ENCODE data around the gene NHERF1.

The NHERF1 gene

DNA sequence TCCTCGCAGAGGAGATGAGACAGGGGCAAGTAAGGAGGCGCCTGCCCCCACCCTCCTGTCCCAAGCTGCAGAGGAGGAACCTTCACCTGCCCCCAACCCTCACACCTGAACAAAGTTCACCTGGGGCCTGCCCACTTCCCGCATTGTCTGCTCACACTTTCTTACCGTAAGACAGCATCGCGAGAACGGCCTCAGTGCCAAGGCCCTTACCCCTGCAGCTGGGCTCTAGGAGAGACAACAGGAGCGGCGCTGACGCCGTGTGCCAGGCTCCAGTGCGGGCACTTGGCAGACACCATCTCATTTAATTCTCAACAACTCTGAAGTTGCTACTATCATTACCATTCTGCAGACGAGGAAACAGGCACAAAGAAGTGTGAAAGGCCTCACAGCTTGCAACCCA, 23.6 kb downstream of the NHERF1 start (continued):
- TF ChIP-seq GFI1B (tag by site-specific recombination; IDR thresholded peaks at IDR 0.05) (no peak), ZNF621 (tag by site-specific recombination; IDR thresholded peaks at IDR 0.05) (no peak)
- TF ChIP-seq, protein P1, sequence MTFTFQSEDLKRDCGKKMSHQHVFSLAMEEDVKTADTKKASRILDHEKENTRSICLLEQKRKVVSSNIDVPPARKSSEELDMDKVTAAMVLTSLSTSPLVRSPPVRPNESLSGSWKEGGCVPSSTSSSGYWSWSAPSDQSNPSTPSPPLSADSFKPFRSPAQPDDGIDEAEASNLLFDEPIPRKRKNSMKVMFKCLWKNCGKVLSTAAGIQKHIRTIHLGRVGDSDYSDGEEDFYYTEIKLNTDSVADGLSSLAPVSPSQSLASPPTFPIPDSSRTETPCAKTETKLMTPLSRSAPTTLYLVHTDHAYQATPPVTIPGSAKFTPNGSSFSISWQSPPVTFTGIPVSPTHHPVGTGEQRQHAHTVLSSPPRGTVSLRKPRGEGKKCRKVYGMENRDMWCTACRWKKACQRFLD (tag by site-specific recombination; IDR thresholded peaks at IDR 0.05) = no peak

- POLR2A ChIA-PET = interaction anchor here (1.1 kb wide), 1 partner anchor 13 kb away, joined by 3 read pairs; no protein-coding TSS in a partner anchor
These were observed 25.0 kb downstream of the NHERF1 start for GRCh38 chr17:74773414-74773813.

DNA sequence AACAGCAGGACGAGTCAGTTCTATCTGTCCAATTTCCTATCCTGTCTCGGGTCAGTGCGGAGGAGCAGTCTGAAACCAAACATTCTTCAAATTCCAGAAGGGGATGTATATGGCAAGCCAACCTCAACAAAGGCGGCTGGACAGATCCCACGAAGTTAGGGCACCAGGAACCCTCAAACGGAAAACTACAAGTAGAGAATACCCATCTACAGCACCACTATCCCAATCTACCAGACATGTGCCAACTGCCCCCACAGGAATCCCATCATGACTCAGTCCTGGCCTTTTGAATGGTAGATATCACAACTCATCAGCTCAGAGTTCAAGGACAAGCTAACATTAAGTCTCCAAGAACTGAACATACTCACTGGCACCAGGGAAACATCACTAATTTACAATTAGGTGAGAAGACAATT, 25.5 kb downstream of the NHERF1 start:
- Histone ChIP-seq H3K36me3 (ENCODE audit: control insufficient read depth in 2 of 2, insufficient read depth in 1 of 2, low read length in 2 of 2) (peaks cover 0 to 52% of the 10 kb centered on the region in 2 experiments; a peak in 2 of 3 replicates), H3K4me3 (ENCODE audit: low read depth, low read length) (no peak overlapping the region), H3K4me1 (ENCODE audit: control insufficient read depth, insufficient read depth, low read length) (peaks cover 3% of the 10 kb centered on the region; the same call in 1 of the 2 replicates), H3K27ac (ENCODE audit: extremely low read depth, low read depth, low read length) (no peak overlapping the region), H3K9me3 (ENCODE audit: control insufficient read depth, insufficient read depth, low read depth, low read length) (no peaks in the 10 kb centered on the region)
- ChIA-PET CTCF (interaction anchor here (0.6 to 12.4 kb wide), 6 partner anchors 18 to 102 kb away, joined by 3 to 120 read pairs (median 4); partner anchors contain the start of gene NHERF1), POLR2A (interaction anchor here (3.9 kb wide), 1 partner anchor 99 kb away, joined by 49 read pairs; the partner anchor contains the start of gene FDXR)
- TF ChIP-seq ZNF311 (tag by site-specific recombination; IDR thresholded peaks at IDR 0.05; ENCODE audit: borderline replicate concordance) (no peak), ZNF473 (tag by site-specific recombination; IDR thresholded peaks at IDR 0.05) (no peak), PRDM6 (tag by site-specific recombination; IDR thresholded peaks at IDR 0.05) (no peak), ZNF138 (tag by site-specific recombination; IDR thresholded peaks at IDR 0.05; ENCODE audit: borderline replicate concordance) (no peak), ZNF37A (tag by site-specific recombination; IDR thresholded peaks at IDR 0.05) (no peak), ZIC2 (tag by site-specific recombination; IDR thresholded peaks at IDR 0.05) (no peak), ZNF341 (tag by site-specific recombination; IDR thresholded peaks at IDR 0.05; ENCODE audit: low read depth) (no peak), HOXA7 (CRISPR knock-in tag; IDR thresholded peaks at IDR 0.05; ENCODE audit: borderline replicate concordance) (no peak), KLF16 (tag by site-specific recombination; IDR thresholded peaks at IDR 0.05) (no peak), ZNF658 (tag by site-specific recombination; IDR thresholded peaks at IDR 0.05) (no peak), ZNF544 (tag by site-specific recombination; IDR thresholded peaks at IDR 0.05) (no peak), ZNF76 (tag by site-specific recombination; IDR thresholded peaks at IDR 0.05; ENCODE audit: borderline replicate concordance, low read depth) (no peak), ZNF121 (tag by site-specific recombination; IDR thresholded peaks at IDR 0.05) (no peak)
- TF ChIP-seq, protein P2, sequence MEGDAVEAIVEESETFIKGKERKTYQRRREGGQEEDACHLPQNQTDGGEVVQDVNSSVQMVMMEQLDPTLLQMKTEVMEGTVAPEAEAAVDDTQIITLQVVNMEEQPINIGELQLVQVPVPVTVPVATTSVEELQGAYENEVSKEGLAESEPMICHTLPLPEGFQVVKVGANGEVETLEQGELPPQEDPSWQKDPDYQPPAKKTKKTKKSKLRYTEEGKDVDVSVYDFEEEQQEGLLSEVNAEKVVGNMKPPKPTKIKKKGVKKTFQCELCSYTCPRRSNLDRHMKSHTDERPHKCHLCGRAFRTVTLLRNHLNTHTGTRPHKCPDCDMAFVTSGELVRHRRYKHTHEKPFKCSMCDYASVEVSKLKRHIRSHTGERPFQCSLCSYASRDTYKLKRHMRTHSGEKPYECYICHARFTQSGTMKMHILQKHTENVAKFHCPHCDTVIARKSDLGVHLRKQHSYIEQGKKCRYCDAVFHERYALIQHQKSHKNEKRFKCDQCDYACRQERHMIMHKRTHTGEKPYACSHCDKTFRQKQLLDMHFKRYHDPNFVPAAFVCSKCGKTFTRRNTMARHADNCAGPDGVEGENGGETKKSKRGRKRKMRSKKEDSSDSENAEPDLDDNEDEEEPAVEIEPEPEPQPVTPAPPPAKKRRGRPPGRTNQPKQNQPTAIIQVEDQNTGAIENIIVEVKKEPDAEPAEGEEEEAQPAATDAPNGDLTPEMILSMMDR (tag by site-specific recombination; IDR thresholded peaks at IDR 0.05) = no peak
- TF ChIP-seq, protein P3, sequence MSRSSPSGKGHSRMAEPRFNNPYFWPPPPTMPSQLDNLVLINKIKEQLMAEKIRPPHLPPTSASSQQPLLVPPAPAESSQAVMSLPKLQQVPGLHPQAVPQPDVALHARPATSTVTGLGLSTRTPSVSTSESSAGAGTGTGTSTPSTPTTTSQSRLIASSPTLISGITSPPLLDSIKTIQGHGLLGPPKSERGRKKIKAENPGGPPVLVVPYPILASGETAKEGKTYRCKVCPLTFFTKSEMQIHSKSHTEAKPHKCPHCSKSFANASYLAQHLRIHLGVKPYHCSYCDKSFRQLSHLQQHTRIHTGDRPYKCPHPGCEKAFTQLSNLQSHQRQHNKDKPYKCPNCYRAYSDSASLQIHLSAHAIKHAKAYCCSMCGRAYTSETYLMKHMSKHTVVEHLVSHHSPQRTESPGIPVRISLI (tag by site-specific recombination; IDR thresholded peaks at IDR 0.05) = no peak
- TF ChIP-seq, protein P4, sequence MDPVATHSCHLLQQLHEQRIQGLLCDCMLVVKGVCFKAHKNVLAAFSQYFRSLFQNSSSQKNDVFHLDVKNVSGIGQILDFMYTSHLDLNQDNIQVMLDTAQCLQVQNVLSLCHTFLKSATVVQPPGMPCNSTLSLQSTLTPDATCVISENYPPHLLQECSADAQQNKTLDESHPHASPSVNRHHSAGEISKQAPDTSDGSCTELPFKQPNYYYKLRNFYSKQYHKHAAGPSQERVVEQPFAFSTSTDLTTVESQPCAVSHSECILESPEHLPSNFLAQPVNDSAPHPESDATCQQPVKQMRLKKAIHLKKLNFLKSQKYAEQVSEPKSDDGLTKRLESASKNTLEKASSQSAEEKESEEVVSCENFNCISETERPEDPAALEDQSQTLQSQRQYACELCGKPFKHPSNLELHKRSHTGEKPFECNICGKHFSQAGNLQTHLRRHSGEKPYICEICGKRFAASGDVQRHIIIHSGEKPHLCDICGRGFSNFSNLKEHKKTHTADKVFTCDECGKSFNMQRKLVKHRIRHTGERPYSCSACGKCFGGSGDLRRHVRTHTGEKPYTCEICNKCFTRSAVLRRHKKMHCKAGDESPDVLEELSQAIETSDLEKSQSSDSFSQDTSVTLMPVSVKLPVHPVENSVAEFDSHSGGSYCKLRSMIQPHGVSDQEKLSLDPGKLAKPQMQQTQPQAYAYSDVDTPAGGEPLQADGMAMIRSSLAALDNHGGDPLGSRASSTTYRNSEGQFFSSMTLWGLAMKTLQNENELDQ (tag by site-specific recombination; IDR thresholded peaks at IDR 0.05; ENCODE audit: low read depth) = no peak

More at GRCh38 chr17:74773414-74773813, 25.0 kb downstream of the NHERF1 start:
- CTCF ChIA-PET = interaction anchor here (1.2 to 12.4 kb wide), 4 partner anchors 18 to 92 kb away, joined by 3 to 120 read pairs (median 45); partner anchors contain the start of gene NHERF1
- no peak overlapping the region for H3K27ac ChIP-seq (ENCODE audit: extremely low read depth, low read depth, low read length)
- H3K36me3 ChIP-seq (ENCODE audit: control insufficient read depth in 2 of 2, insufficient read depth in 1 of 2, low read length in 2 of 2) = peaks cover 0 to 57% of the 10 kb centered on the region in 2 experiments; a peak in 2 of 3 replicates
- no peak for TF ChIP-seq ZNF670 (tag by site-specific recombination; IDR thresholded peaks at IDR 0.05; ENCODE audit: low read depth)
- TF ChIP-seq ZNF239 (tag by site-specific recombination; IDR thresholded peaks at IDR 0.05) = no peak
- no peak for TF ChIP-seq RBAK (tag by site-specific recombination; IDR thresholded peaks at IDR 0.05)
- TF ChIP-seq, protein P5, sequence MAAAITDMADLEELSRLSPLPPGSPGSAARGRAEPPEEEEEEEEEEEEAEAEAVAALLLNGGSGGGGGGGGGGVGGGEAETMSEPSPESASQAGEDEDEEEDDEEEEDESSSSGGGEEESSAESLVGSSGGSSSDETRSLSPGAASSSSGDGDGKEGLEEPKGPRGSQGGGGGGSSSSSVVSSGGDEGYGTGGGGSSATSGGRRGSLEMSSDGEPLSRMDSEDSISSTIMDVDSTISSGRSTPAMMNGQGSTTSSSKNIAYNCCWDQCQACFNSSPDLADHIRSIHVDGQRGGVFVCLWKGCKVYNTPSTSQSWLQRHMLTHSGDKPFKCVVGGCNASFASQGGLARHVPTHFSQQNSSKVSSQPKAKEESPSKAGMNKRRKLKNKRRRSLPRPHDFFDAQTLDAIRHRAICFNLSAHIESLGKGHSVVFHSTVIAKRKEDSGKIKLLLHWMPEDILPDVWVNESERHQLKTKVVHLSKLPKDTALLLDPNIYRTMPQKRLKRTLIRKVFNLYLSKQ (tag by site-specific recombination; IDR thresholded peaks at IDR 0.05; ENCODE audit: borderline replicate concordance) = no peak
- H3K9me3 ChIP-seq (ENCODE audit: control insufficient read depth, insufficient read depth, low read depth, low read length) = no peaks in the 10 kb centered on the region
- H3K4me3 ChIP-seq (ENCODE audit: low read depth, low read length) = no peak overlapping the region
- peaks cover 3% of the 10 kb centered on the region; the same call in 1 of the 2 replicates for H3K4me1 ChIP-seq (ENCODE audit: control insufficient read depth, insufficient read depth, low read length)
